ENCODE results near the gene EGLN2. TPM values are rescaled to one million over a fixed set of nuclear protein-coding genes. Genes with fewer than 3 reads are reported as not detected.
A peak's percentile ranks its signal among the peaks of the same experiment; 100 is the strongest.

Gene EGLN2
- total and polyA plus RNA-seq, 10 of the 15 experiments (the other 5 are each of a cell fraction or from before 2014, with no cell fraction given), result 8.6 to 93.0 (median 66.8) TPM

GRCh38 chr19:40750058-40750873 lies 48.7 kb upstream of the EGLN2 start, which contains the start of gene ACTMAP (continued):
- no peak for TF ChIP-seq CTCF (IDR thresholded peaks at IDR 0.05 in 2 of 3, conservative IDR thresholded peaks at IDR 0.05 in 1 of 3; ENCODE audit: control insufficient read depth in 2 of 3, extremely low read depth in 1 of 3, insufficient read depth in 1 of 3, low read depth in 3 of 3, low read length in 3 of 3)
- TF ChIP-seq ZNF592 (IDR thresholded peaks at IDR 0.05), result no peak
- TF ChIP-seq MXI1 (IDR thresholded peaks at IDR 0.05; ENCODE audit: low read depth, low read length), result peak; percentile 46; the same call in 1 of the 2 replicates
- TF ChIP-seq ZBTB11 (CRISPR knock-in tag; IDR thresholded peaks at IDR 0.05), result peak; percentile 69; the same call in 1 of the 2 replicates
- TF ChIP-seq POLR2A (IDR thresholded peaks at IDR 0.05; ENCODE audit: low read depth, low read length), result peak; percentile 57; the same call in 1 of the 2 replicates
- peak; percentile 72 for TF ChIP-seq FOS (IDR thresholded peaks at IDR 0.05; ENCODE audit: borderline replicate concordance, extremely low read depth, insufficient read length)
- TF ChIP-seq IRF4 (IDR thresholded peaks at IDR 0.05; ENCODE audit: low read depth, low read length), result no peak
- TF ChIP-seq USF2 (IDR thresholded peaks at IDR 0.05; ENCODE audit: borderline replicate concordance, low read depth, low read length), result peak; percentile 97
- no peak for TF ChIP-seq NFIC (IDR thresholded peaks at IDR 0.05; ENCODE audit: low read depth, low read length)
- peak; percentile 70 for TF ChIP-seq SREBF1 (IDR thresholded peaks at IDR 0.05; ENCODE audit: low read length)
- 0 out of 2 replicates have a peak, but pooled peaks have one; percentile 38 for TF ChIP-seq LARP7 (IDR thresholded peaks at IDR 0.05)
- TF ChIP-seq TCF3 (IDR thresholded peaks at IDR 0.05; ENCODE audit: borderline replicate concordance, insufficient read depth, low read depth, low read length), result peak; percentile 66; the same call in 1 of the 2 replicates
- TF ChIP-seq MYC (IDR thresholded peaks at IDR 0.05; ENCODE audit: insufficient read depth, insufficient read length, insufficient replicate concordance, low read length, severe bottlenecking), result no peak
- peak; percentile 84 for TF ChIP-seq IRF3 (IDR thresholded peaks at IDR 0.05)
- TF ChIP-seq PKNOX1 (IDR thresholded peaks at IDR 0.05), result peak; percentile 92
